ENCODE measurements around the gene MALRD1. TPM values are rescaled to one million over a fixed set of nuclear protein-coding genes. Genes with fewer than 3 reads are reported as not detected.

The MALRD1 gene
- total RNA-seq, 2 experiments from 2014 or later: not detected

DNA sequence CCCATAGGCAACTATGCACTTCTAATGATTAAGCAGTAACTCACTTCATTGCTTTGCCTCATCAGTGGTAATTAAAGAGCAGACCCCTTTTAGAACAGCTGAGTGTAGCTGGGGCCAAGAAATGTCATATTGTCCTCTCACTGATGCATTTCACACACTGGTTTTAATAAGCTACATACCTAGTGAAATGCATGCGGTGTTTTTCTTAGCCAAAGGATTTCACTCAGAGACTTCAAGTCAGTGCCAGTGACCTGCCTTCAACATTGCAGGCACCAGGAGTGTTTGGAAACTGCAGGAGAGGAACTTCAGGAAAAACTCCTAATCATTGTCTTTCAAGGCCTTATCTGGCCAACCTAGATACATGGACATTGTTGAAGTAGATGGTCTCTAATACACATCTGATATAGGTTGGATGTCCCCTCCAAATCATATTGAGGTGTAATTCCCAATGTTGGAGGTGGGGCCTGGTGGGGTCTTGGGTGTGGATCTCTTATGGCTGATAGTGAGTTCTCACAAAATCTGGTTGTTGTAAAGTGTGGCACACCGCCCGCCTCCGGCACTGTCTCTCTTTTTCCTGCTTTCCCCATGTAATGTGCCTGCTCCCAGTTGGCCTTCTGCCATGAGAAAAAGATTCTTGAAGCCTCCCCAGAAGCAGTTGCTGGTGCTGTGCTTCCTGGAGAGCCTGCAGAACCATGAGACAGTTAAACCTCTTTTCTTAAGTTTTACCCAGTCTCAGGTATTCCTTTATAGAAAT lies 515.0 kb downstream of the MALRD1 start:
- Mint-ChIP-seq H3K36me3 (ENCODE audit: low read depth) (no peaks in the 10 kb centered on the region), H3K4me1 (no peaks in the 10 kb centered on the region), H3K4me3 (no peak overlapping the region), H3K27me3 (no peaks in the 10 kb centered on the region), H3K9me3 (ENCODE audit: low read depth) (no peaks in the 10 kb centered on the region), H3K27ac (no peak overlapping the region)
- intact Hi-C loops (cut with DNase I, micrococcal nuclease): no loop called here
- DNase-seq: no peak
- ChIA-PET POLR2A (no interaction called here), CTCF (no interaction called here)
- ATAC-seq: no peak

- Mint-ChIP-seq H3K27ac (no peak overlapping the region), H3K4me1 (no peaks in the 10 kb centered on the region), H3K9me3 (ENCODE audit: low read depth) (no peaks in the 10 kb centered on the region), H3K4me3 (no peak overlapping the region), H3K27me3 (no peaks in the 10 kb centered on the region), H3K36me3 (ENCODE audit: low read depth) (no peaks in the 10 kb centered on the region)
- CTCF ChIA-PET: interaction anchor here (0.8 kb wide), 1 partner anchor 174 kb away, joined by 3 read pairs; no protein-coding TSS in a partner anchor
- no peak for ATAC-seq
- intact Hi-C loops (cut with DNase I, micrococcal nuclease): no loop called here
- no peak for DNase-seq
- POLR2A ChIA-PET: no interaction called here
Measured at GRCh38 chr10:19570120-19570519, 521.5 kb downstream of the MALRD1 start.

DNA sequence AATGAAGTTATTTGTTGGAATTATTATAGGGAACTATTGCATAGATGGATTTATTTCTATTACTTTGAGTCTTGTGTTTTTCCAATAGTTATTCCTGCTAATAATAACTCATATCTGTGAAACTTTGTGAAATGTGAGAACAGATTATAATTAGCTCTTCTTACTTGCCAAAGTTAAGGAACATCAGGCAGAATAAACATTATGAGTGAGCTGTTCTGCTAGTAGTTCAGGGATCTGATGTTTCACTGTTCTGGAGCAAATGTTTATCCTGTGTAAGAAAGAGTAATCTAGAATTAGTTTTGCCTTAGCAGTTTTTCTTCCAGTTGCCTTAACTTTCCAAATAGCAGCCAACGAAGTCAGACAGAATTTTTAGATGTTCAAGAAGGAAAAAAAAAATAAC lies 522.4 kb downstream of the MALRD1 start:
- POLR2A ChIA-PET: no interaction called here
- Mint-ChIP-seq H3K9me3 (ENCODE audit: low read depth) (no peaks in the 10 kb centered on the region), H3K36me3 (ENCODE audit: low read depth) (no peaks in the 10 kb centered on the region), H3K27me3 (no peaks in the 10 kb centered on the region), H3K4me1 (no peaks in the 10 kb centered on the region), H3K27ac (no peak overlapping the region), H3K4me3 (no peak overlapping the region)
- CTCF ChIA-PET: no interaction called here
- ATAC-seq: no peak
- intact Hi-C loops (cut with DNase I, micrococcal nuclease): no loop called here
- DNase-seq: no peak

DNA sequence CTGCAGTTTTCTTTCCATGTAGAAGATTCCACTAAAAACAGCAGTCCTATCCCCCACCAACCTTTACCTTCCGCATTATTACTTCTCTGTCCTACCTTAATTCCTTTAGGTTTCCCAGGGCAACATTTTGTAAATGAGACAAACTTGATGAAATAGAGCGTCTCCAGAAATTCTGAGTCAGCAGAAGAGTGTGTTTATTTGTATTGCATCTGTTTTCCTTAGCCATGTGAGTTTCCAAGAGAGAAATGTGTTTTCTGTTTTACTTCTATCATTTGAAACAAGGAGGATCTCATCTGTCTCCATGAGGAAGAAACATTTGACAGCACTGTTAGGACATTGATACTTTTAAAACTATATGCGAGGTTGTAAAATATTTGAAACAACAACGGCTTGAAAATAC lies 523.5 kb downstream of the MALRD1 start:
- Mint-ChIP-seq H3K36me3 (ENCODE audit: low read depth) (no peaks in the 10 kb centered on the region), H3K4me3 (no peak overlapping the region), H3K27ac (no peak overlapping the region), H3K27me3 (no peaks in the 10 kb centered on the region), H3K9me3 (ENCODE audit: low read depth) (no peaks in the 10 kb centered on the region), H3K4me1 (no peaks in the 10 kb centered on the region)
- intact Hi-C loops (cut with DNase I, micrococcal nuclease): no loop called here
- CTCF ChIA-PET: no interaction called here
- POLR2A ChIA-PET: no interaction called here
- DNase-seq (no peak), ATAC-seq (no peak)

DNA sequence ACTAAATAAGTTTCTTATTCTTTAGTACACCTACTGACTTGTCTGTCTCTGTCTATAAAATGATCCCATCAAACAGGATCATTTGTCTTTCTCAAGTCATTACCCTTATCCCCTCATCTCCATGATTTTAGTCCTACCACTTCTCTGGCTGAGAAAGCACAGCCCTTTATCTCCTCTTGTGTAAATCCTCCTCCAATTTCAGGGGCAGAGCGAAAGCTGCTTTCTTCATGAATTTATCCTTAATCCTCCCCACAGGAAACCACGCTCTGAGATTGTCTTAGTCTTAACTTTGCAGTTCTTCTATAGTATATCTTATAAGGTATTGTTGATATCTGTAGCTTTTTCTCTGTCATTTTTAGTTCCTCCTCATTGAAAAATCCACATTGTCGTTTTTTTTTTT lies 528.0 kb downstream of the MALRD1 start:
- Mint-ChIP-seq H3K9me3 (ENCODE audit: low read depth) (peaks cover 1% of the 10 kb centered on the region), H3K4me1 (no peaks in the 10 kb centered on the region), H3K36me3 (ENCODE audit: low read depth) (no peaks in the 10 kb centered on the region), H3K27me3 (no peaks in the 10 kb centered on the region), H3K27ac (no peak overlapping the region), H3K4me3 (no peak overlapping the region)
- ATAC-seq (no peak), DNase-seq (no peak)
- ChIA-PET POLR2A (no interaction called here), CTCF (no interaction called here)
- intact Hi-C loops (cut with DNase I, micrococcal nuclease): no loop called here

DNA sequence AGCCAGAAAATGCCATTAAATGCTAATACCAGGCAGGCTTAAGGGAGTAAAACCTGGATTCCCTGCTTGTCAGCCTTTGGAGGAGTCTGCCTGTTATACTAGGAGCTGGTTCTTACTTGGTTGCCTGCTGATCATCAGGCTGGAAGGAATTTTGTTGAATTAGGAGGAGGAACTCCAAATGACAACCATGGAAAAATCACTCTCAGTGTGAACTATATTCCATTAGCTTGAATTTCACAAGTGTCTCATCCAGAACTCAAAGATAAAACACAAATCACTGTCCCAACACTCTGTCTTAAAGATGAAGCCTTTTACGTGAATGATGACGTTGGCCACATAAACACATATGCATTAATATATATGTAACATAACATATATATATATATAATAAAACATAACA lies 528.8 kb downstream of the MALRD1 start:
- intact Hi-C loops (cut with DNase I, micrococcal nuclease): no loop called here
- ATAC-seq (no peak), DNase-seq (no peak)
- Mint-ChIP-seq H3K4me1 (no peaks in the 10 kb centered on the region), H3K36me3 (ENCODE audit: low read depth) (no peaks in the 10 kb centered on the region), H3K27ac (no peak overlapping the region), H3K4me3 (no peak overlapping the region), H3K9me3 (ENCODE audit: low read depth) (peaks cover 1% of the 10 kb centered on the region), H3K27me3 (no peaks in the 10 kb centered on the region)
- CTCF ChIA-PET: no interaction called here
- POLR2A ChIA-PET: no interaction called here

GRCh38 chr10:19577807-19578206 lies 529.2 kb downstream of the MALRD1 start:
- Mint-ChIP-seq H3K4me3 (no peak overlapping the region), H3K36me3 (ENCODE audit: low read depth) (no peaks in the 10 kb centered on the region), H3K9me3 (ENCODE audit: low read depth) (peaks cover 1% of the 10 kb centered on the region), H3K27ac (no peak overlapping the region), H3K4me1 (no peaks in the 10 kb centered on the region), H3K27me3 (no peaks in the 10 kb centered on the region)
- no peak for ATAC-seq
- ChIA-PET POLR2A (no interaction called here), CTCF (no interaction called here)
- intact Hi-C loops (cut with DNase I, micrococcal nuclease): no loop called here
- no peak for DNase-seq

DNA sequence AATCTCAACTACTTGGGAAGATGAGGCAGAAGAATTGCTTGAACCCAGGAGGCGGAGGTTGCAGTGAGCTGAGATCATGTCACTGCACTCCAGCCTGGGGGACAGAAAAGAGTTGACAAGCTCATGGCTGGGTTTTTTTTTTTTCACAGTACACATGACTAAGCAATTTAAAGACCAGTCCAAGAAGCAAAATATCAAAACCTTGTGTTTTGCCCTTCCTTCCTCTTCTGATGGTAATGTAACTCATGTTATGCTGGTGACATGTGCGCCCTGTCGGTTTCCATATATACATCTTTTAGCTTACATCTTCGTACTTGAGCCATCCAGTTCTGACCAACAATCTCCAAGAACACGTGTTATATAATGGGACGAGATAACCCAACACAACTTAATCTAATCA lies 530.0 kb downstream of the MALRD1 start:
- ATAC-seq (no peak), DNase-seq (no peak)
- POLR2A ChIA-PET: no interaction called here
- Mint-ChIP-seq H3K4me3 (no peak overlapping the region), H3K9me3 (ENCODE audit: low read depth) (peaks cover 1% of the 10 kb centered on the region), H3K27ac (no peak overlapping the region), H3K36me3 (ENCODE audit: low read depth) (no peaks in the 10 kb centered on the region), H3K27me3 (no peaks in the 10 kb centered on the region), H3K4me1 (no peaks in the 10 kb centered on the region)
- CTCF ChIA-PET: interaction anchor here (1.1 kb wide), 1 partner anchor 49 kb away, joined by 3 read pairs; no protein-coding TSS in a partner anchor
- intact Hi-C loops (cut with DNase I, micrococcal nuclease): no loop called here

- ChIA-PET POLR2A (no interaction called here), CTCF (no interaction called here)
- peaks cover 1% of the 10 kb centered on the region for H3K9me3 Mint-ChIP-seq (ENCODE audit: low read depth)
- intact Hi-C loops (cut with DNase I, micrococcal nuclease): no loop called here
- H3K27ac Mint-ChIP-seq: no peak overlapping the region
- no peak for ATAC-seq
- no peak for DNase-seq
- no peak overlapping the region for H3K4me3 Mint-ChIP-seq
- H3K36me3 Mint-ChIP-seq (ENCODE audit: low read depth): no peaks in the 10 kb centered on the region
- no peaks in the 10 kb centered on the region for H3K4me1 Mint-ChIP-seq
- H3K27me3 Mint-ChIP-seq: no peaks in the 10 kb centered on the region
Measured at GRCh38 chr10:19579761-19580545, 531.4 kb downstream of the MALRD1 start.

GRCh38 chr10:19580691-19581090 lies 532.1 kb downstream of the MALRD1 start:
- DNase-seq: no peak
- Mint-ChIP-seq H3K4me1 (no peaks in the 10 kb centered on the region), H3K36me3 (ENCODE audit: low read depth) (no peaks in the 10 kb centered on the region), H3K9me3 (ENCODE audit: low read depth) (peaks cover 1% of the 10 kb centered on the region), H3K4me3 (no peak overlapping the region), H3K27ac (no peak overlapping the region), H3K27me3 (no peaks in the 10 kb centered on the region)
- ChIA-PET CTCF (no interaction called here), POLR2A (interaction anchor here (0.6 kb wide), 1 partner anchor 14 kb away, joined by 3 read pairs; no protein-coding TSS in a partner anchor)
- intact Hi-C loops (cut with DNase I, micrococcal nuclease): no loop called here
- ATAC-seq: no peak

- H3K27ac Mint-ChIP-seq: no peak overlapping the region
- intact Hi-C loops (cut with DNase I, micrococcal nuclease): no loop called here
- ChIA-PET POLR2A (no interaction called here), CTCF (no interaction called here)
- no peaks in the 10 kb centered on the region for H3K27me3 Mint-ChIP-seq
- no peak for ATAC-seq
- no peaks in the 10 kb centered on the region for H3K9me3 Mint-ChIP-seq (ENCODE audit: low read depth)
- H3K4me3 Mint-ChIP-seq: no peak overlapping the region
- no peaks in the 10 kb centered on the region for H3K36me3 Mint-ChIP-seq (ENCODE audit: low read depth)
- no peaks in the 10 kb centered on the region for H3K4me1 Mint-ChIP-seq
- no peak for DNase-seq
Measured at GRCh38 chr10:19588608-19589007, 540.0 kb downstream of the MALRD1 start.

GRCh38 chr10:19592276-19592675 lies 543.7 kb downstream of the MALRD1 start:
- POLR2A ChIA-PET: interaction anchor here (0.6 kb wide), 1 partner anchor 58 kb away, joined by 5 read pairs; no protein-coding TSS in a partner anchor
- CTCF ChIA-PET: no interaction called here
- Mint-ChIP-seq H3K9me3 (ENCODE audit: low read depth) (no peaks in the 10 kb centered on the region), H3K4me3 (no peak overlapping the region), H3K36me3 (ENCODE audit: low read depth) (no peaks in the 10 kb centered on the region), H3K27ac (no peak overlapping the region), H3K4me1 (no peaks in the 10 kb centered on the region), H3K27me3 (no peaks in the 10 kb centered on the region)
- no peak for ATAC-seq
- intact Hi-C loops (cut with DNase I, micrococcal nuclease): no loop called here
- no peak for DNase-seq

Data from activated CD4-positive, alpha-beta T cell treated with anti-CD3 and anti-CD28 coated beads for 36 hours (primary cell).